Endodermal cell (in vitro differentiated cells): ENCODE measurements around the gene LSM14A. TPM values are rescaled to one million over a fixed set of nuclear protein-coding genes. Genes with fewer than 3 reads are reported as not detected.

Source experiments
- DNase-seq: peaks from one replicate; pipeline ENCODE4 v3.0.0-alpha.2; 2017
- H3K27ac ChIP-seq: 2 replicates; pipeline ENCODE4 v1.5.1; 2013; ENCODE audit warnings: mild to moderate bottlenecking, low read depth, low read length, moderate library complexity
- H3K27me3 ChIP-seq: 2 replicates; pipeline ENCODE4 v1.6.1; 2013; ENCODE audit warnings: mild to moderate bottlenecking, low read length, moderate library complexity; ENCODE audit not compliant: insufficient read depth, control insufficient read depth, poor library complexity, severe bottlenecking
- H3K36me3 ChIP-seq: 2 replicates; pipeline ENCODE4 v1.7.0; 2013; ENCODE audit warnings: mild to moderate bottlenecking, low read length, moderate library complexity; ENCODE audit not compliant: control insufficient read depth, insufficient read depth
- H3K4me1 ChIP-seq: one replicate; pipeline ENCODE4 v1.7.0; 2013; ENCODE audit warnings: low read length; ENCODE audit not compliant: control insufficient read depth, insufficient read depth
- H3K4me3 ChIP-seq: 2 replicates; pipeline ENCODE4 v1.5.1; 2013; ENCODE audit warnings: mild to moderate bottlenecking, low read length, moderate library complexity
- H3K9ac ChIP-seq: 2 replicates; pipeline ENCODE4 v1.6.1; 2013; ENCODE audit warnings: mild to moderate bottlenecking, low read length, moderate library complexity; ENCODE audit not compliant: poor library complexity, severe bottlenecking; ENCODE audit errors: extremely low read depth
- H3K9me3 ChIP-seq: 2 replicates; pipeline ENCODE4 v1.6.1; 2013; ENCODE audit warnings: mild to moderate bottlenecking, low read length, moderate library complexity; ENCODE audit not compliant: control insufficient read depth
- H3K27ac Mint-ChIP-seq: 2 replicates; pipeline ENCODE4 v1.8.0; 2020; ENCODE audit warnings: mixed read lengths
- H3K27me3 Mint-ChIP-seq: 2 replicates; pipeline ENCODE4 v1.8.0; 2021; ENCODE audit warnings: mild to moderate bottlenecking, mixed read lengths; ENCODE audit not compliant: insufficient read depth
- H3K36me3 Mint-ChIP-seq: 2 replicates; pipeline ENCODE4 v1.8.0; 2020; ENCODE audit warnings: low read depth, mixed read lengths
- H3K4me1 Mint-ChIP-seq: 2 replicates; pipeline ENCODE4 v1.8.0; 2020; ENCODE audit warnings: mixed read lengths
- H3K4me3 Mint-ChIP-seq: 2 replicates; pipeline ENCODE4 v1.8.0; 2020; ENCODE audit warnings: mild to moderate bottlenecking, moderate library complexity, mixed read lengths
- H3K9me3 Mint-ChIP-seq: 2 replicates; pipeline ENCODE4 v1.8.0; 2020; ENCODE audit warnings: mild to moderate bottlenecking, mixed read lengths
- WGBS, 2 experiments: methylation state at CpG; one replicate each; pipeline versions ENCODE4 v1.1.5 to v1.1.7; 2013; ENCODE audit warnings: missing lambda C conversion rate in 2 of 2, mixed read lengths in 1 of 2; ENCODE audit not compliant: insufficient coverage in 1 of 2, insufficient read length in 1 of 2; 5-methylcytosine and 5-hydroxymethylcytosine counted together
- total RNA-seq, 2 donors: library from RNA; stranded (reverse); fragmentation: NEBNext Ultra II Directional in 1 of 2; extraction: Animal tissue kit (Norgen Biotek cat#: 25700) in 1 of 2; gene quantifications; 2 replicates in 1 of 2; 3 replicates in 1 of 2; pipeline ENCODE4 v1.2.1, GENCODE V29; 2021
- TF ChIP-seq, protein P1 (sequence below): fragments of 200-600 bp; sonication (generic); conservative IDR thresholded peaks from 2 replicates; pipeline ENCODE4 v1.5.0; 2021; ENCODE audit warnings: antibody characterized with exemption, mild to moderate bottlenecking

Gene LSM14A
- total RNA-seq, 2 donors from 2014 or later: 188 to 192 TPM

DNA sequence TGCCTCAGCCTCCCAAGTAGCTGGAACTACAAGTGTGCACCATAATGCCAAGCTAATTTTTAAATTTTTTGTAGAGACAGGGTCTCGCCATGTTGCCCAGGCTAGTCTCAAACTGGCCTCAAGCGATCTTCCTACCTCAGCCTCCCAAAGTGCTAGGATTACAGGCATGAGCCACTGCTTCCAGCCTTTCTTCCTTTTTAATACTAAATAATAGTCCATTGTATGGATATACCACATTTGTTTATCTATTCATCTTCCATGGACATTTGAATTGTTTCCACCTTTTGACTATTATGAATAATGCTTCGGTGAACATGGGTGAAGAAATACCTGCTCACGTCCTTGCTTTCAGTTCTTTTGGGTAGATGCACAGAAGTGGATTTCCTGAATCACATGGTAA is 106.5 kb downstream of the LSM14A start:
- Histone ChIP-seq H3K4me3 (no peak overlapping the region), H3K9me3 (peaks cover 5% of the 10 kb centered on the region), H3K27me3 (no peaks in the 10 kb centered on the region), H3K9ac (no peak overlapping the region), H3K4me1 (peaks cover 11% of the 10 kb centered on the region), H3K36me3 (peaks cover 13% of the 10 kb centered on the region), H3K27ac (no peak overlapping the region)
- Mint-ChIP-seq H3K4me1 (peaks cover 16% of the 10 kb centered on the region), H3K27ac (no peak overlapping the region), H3K9me3 (no peaks in the 10 kb centered on the region), H3K27me3 (no peaks in the 10 kb centered on the region), H3K4me3 (no peak overlapping the region), H3K36me3 (peaks cover 17% of the 10 kb centered on the region)
- DNase-seq: no peak
- TF ChIP-seq, protein P1, sequence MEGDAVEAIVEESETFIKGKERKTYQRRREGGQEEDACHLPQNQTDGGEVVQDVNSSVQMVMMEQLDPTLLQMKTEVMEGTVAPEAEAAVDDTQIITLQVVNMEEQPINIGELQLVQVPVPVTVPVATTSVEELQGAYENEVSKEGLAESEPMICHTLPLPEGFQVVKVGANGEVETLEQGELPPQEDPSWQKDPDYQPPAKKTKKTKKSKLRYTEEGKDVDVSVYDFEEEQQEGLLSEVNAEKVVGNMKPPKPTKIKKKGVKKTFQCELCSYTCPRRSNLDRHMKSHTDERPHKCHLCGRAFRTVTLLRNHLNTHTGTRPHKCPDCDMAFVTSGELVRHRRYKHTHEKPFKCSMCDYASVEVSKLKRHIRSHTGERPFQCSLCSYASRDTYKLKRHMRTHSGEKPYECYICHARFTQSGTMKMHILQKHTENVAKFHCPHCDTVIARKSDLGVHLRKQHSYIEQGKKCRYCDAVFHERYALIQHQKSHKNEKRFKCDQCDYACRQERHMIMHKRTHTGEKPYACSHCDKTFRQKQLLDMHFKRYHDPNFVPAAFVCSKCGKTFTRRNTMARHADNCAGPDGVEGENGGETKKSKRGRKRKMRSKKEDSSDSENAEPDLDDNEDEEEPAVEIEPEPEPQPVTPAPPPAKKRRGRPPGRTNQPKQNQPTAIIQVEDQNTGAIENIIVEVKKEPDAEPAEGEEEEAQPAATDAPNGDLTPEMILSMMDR: no peak
- WGBS, 2 experiments: 92 to 100% methylated on average over 2 to 4 of the region's 4 CpGs

Other genes with a start within 250 kb of the LSM14A start
- gene GARRE1, start 82.0 kb downstream of the LSM14A start, total RNA-seq: 10 to 100 TPM; 21.9 to 27.9 TPM
- gene GPI, start 192.7 kb downstream of the LSM14A start, total RNA-seq: 100 to 1,000 TPM; 181 to 183 TPM
- gene PDCD2L, start 231.9 kb downstream of the LSM14A start, total RNA-seq: 10 to 100 TPM; 25.0 to 25.1 TPM